Tibial nerve (tissue), 4 donors: ENCODE measurements around the gene TMEM168. TPM values are rescaled to one million over a fixed set of nuclear protein-coding genes. Genes with fewer than 3 reads are reported as not detected.
"Not testable (repeated sequence)": the region's sequence is repeated elsewhere in the genome, so short reads cannot be mapped to it uniquely, and the experiment has no call there.

Experiments
- DNase-seq, 2 donors: peaks; one replicate each; pipeline ENCODE4 v3.0.0-alpha.2; 2019; ENCODE audit warnings: low spot score in 2 of 2
- H3K27ac ChIP-seq, 4 donors: fragments of 200-600 bp; sonication (generic) in 3 of 4; one replicate each; pipeline ENCODE4 v1.5.1; 2017 to 2019; ENCODE audit warnings: mild to moderate bottlenecking in 1 of 4
- H3K27me3 ChIP-seq, 2 donors: fragments of 200-600 bp; sonication (generic) in 1 of 2; one replicate each; pipeline versions ENCODE4 v1.5.1 to v1.6.0; 2017 to 2019
- H3K36me3 ChIP-seq, 3 donors: fragments of 200-600 bp; sonication (generic); one replicate each; pipeline ENCODE4 v1.5.1; 2018 to 2019
- H3K4me1 ChIP-seq, 4 donors: fragments of 200-600 bp; sonication (generic) in 3 of 4; one replicate each; pipeline ENCODE4 v1.5.1; 2017 to 2019
- H3K4me3 ChIP-seq, 4 donors: fragments of 200-600 bp; sonication (generic) in 3 of 4; one replicate each; pipeline ENCODE4 v1.5.1; 2017 to 2019; ENCODE audit warnings: mild to moderate bottlenecking in 1 of 4, moderate library complexity in 1 of 4
- H3K9me3 ChIP-seq, 4 donors: fragments of 200-600 bp; sonication (generic) in 3 of 4; one replicate each; pipeline ENCODE4 v1.5.1; 2017 to 2019
- CTCF ChIP-seq, 5 experiments: fragments of 200-600 bp in 3 of 5; fragments of 450-650 bp in 2 of 5; sonication (generic) in 3 of 5; IDR thresholded peaks; one replicate each; pipeline ENCODE4 v1.5.1; 2016 to 2019; ENCODE audit warnings: antibody characterized with exemption in 5 of 5, mild to moderate bottlenecking in 3 of 5, moderate library complexity in 2 of 5
- EP300 ChIP-seq, 2 donors: sonication (generic); formaldehyde crosslinking; IDR thresholded peaks; one replicate each; pipeline ENCODE4 v1.6.1; 2017; ENCODE audit warnings: antibody characterized with exemption in 2 of 2, mild to moderate bottlenecking in 1 of 2
- POLR2A ChIP-seq, 2 donors: fragments of 450-650 bp; IDR thresholded peaks; one replicate each; pipeline ENCODE4 v1.6.1; 2017; ENCODE audit warnings: antibody characterized with exemption in 2 of 2, mild to moderate bottlenecking in 2 of 2, moderate library complexity in 2 of 2
- WGBS, 2 donors: methylation state at CpG; one replicate each; pipeline ENCODE4 v1.1.5; 2018; 5-methylcytosine and 5-hydroxymethylcytosine counted together
- total RNA-seq, 4 donors: library from RNA; depleted of rRNA; stranded (reverse); fragments of >200 nt; gene quantifications; one replicate each; pipeline ENCODE4 v1.1.0, GENCODE V29; 2016

TMEM168 gene
- total RNA-seq, 4 donors from 2014 or later: 15.6 to 30.6 (median 28.4) TPM

GRCh38 chr7:112735261-112735660, 54.9 kb downstream of the TMEM168 start:
- no peaks in the 10 kb centered on the region for H3K4me1 ChIP-seq
- H3K4me3 ChIP-seq: no peak overlapping the region
- no peaks in the 10 kb centered on the region for H3K36me3 ChIP-seq
- no peak for TF ChIP-seq CTCF (IDR thresholded peaks at IDR 0.05)
- no peak for TF ChIP-seq EP300 (IDR thresholded peaks at IDR 0.05)
- TF ChIP-seq POLR2A (IDR thresholded peaks at IDR 0.05): no peak
- no peaks in the 10 kb centered on the region for H3K27me3 ChIP-seq
- H3K27ac ChIP-seq: no peak overlapping the region
- no peak for DNase-seq
- WGBS, 2 donors: 70 to 100% methylated on average over 1 of the region's 1 CpG
- peaks cover 0 to 77% (median 13%) of the 10 kb centered on the region in 4 donors for H3K9me3 ChIP-seq

DNA sequence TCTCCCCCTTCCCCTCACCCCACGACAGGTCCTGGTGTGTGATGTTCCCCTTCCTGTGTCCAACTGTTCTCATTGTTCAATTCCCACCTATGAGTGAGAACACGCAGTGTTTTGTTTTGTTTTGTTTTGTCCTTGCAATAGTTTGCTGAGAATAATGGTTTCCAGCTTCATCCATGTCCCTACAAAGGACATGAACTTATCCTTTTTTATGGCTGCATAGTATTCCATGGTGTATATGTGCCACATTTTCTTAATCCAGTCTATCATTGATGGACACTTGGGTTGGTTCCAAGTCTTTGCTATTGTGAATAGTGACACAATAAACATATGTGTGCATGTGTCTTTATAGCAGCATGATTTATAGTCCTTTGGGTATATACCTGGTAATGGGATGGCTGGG, 58.9 kb downstream of the TMEM168 start:
- not testable (repeated sequence) for DNase-seq, H3K36me3 ChIP-seq, H3K4me3 ChIP-seq, H3K27ac ChIP-seq, H3K4me1 ChIP-seq, H3K27me3 ChIP-seq
- WGBS, 2 donors: 95 to 97% methylated on average over 2 of the region's 2 CpGs
- peaks cover 0 to 88% (median 25%) of the 10 kb centered on the region in 4 donors for H3K9me3 ChIP-seq

- H3K27ac ChIP-seq: no peak overlapping the region
- peaks cover 0 to 64% (median 18%) of the 10 kb centered on the region in 4 donors for H3K9me3 ChIP-seq
- no peak for TF ChIP-seq POLR2A (IDR thresholded peaks at IDR 0.05)
- no peak for TF ChIP-seq EP300 (IDR thresholded peaks at IDR 0.05)
- no peak for TF ChIP-seq CTCF (IDR thresholded peaks at IDR 0.05)
- H3K27me3 ChIP-seq: no peaks in the 10 kb centered on the region
- no peaks in the 10 kb centered on the region for H3K4me1 ChIP-seq
- 79 to 82% methylated on average over 3 of the region's 3 CpGs for WGBS, 2 donors
- H3K36me3 ChIP-seq: no peaks in the 10 kb centered on the region
- no peak for DNase-seq
- H3K4me3 ChIP-seq: no peak overlapping the region
Observed at GRCh38 chr7:112726076-112726475, 64.1 kb downstream of the TMEM168 start.

DNA sequence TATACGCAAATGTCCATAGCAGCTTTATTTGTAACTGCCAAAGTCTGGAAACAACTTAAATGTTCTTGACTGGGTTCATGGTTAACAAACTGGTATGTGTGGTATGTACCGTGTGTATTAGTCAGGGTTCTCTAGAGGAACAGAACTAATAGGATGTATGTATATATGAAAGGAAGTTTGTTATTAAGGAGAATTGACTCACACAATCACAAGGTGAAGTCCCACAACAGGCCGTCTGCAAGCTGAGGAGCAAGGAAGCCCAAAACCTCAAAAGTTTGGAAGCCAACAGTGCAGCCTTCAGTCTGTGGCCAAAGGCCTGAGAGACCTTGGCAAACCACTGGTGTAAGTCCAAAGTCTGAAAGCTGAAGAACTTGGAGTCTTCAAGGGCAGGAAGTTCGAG, 66.8 kb downstream of the TMEM168 start:
- Histone ChIP-seq H3K9me3 (peaks cover 0 to 48% (median 6%) of the 10 kb centered on the region in 4 donors), H3K4me3 (no peak overlapping the region), H3K36me3 (no peaks in the 10 kb centered on the region), H3K4me1 (no peaks in the 10 kb centered on the region), H3K27ac (no peak overlapping the region), H3K27me3 (no peaks in the 10 kb centered on the region)
- DNase-seq: no peak
- 75 to 80% methylated on average over 4 of the region's 4 CpGs for WGBS, 2 donors
- no peak for TF ChIP-seq POLR2A (IDR thresholded peaks at IDR 0.05)
- TF ChIP-seq CTCF (IDR thresholded peaks at IDR 0.05): no peak
- TF ChIP-seq EP300 (IDR thresholded peaks at IDR 0.05): no peak

DNA sequence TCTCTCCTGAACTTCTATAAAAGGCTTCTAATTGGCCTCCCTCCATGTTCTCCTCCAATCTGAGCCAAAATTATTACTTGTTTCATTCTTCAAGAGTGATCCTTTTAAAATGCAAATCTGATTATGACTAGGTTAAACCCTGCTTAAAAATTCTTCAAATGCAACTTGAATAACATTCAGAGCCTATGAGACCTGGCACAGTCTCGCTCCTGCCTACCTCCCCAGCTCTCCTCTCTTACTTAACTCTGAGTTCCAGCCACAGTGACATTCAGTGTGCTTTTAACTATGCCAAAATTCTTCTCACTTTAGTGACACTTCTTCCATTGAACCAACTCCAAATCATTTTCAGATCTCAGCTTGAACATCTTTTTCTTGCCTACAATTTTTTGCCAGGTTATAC, 68.8 kb downstream of the TMEM168 start:
- no peak for DNase-seq
- 65 to 79% methylated on average over 1 of the region's 1 CpG for WGBS, 2 donors
- Histone ChIP-seq H3K4me1 (no peaks in the 10 kb centered on the region), H3K27ac (no peak overlapping the region), H3K9me3 (peaks cover 0 to 44% (median 0%) of the 10 kb centered on the region in 4 donors), H3K36me3 (no peaks in the 10 kb centered on the region), H3K4me3 (no peak overlapping the region), H3K27me3 (no peaks in the 10 kb centered on the region)
- no peak for TF ChIP-seq CTCF (IDR thresholded peaks at IDR 0.05)
- TF ChIP-seq EP300 (IDR thresholded peaks at IDR 0.05): no peak
- no peak for TF ChIP-seq POLR2A (IDR thresholded peaks at IDR 0.05)

- DNase-seq: no peak
- WGBS, 2 donors: 93 to 94% methylated on average over 4 of the region's 4 CpGs
Observed at GRCh38 chr7:112715525-112715924, 74.7 kb downstream of the TMEM168 start.

More at GRCh38 chr7:112715525-112715924, 74.7 kb downstream of the TMEM168 start:
- Histone ChIP-seq H3K4me1 (no peaks in the 10 kb centered on the region), H3K27ac (no peak overlapping the region), H3K4me3 (no peak overlapping the region), H3K9me3 (peaks cover 0 to 20% (median 0%) of the 10 kb centered on the region in 4 donors), H3K27me3 (no peaks in the 10 kb centered on the region), H3K36me3 (no peaks in the 10 kb centered on the region)
- no peak for TF ChIP-seq POLR2A (IDR thresholded peaks at IDR 0.05)
- TF ChIP-seq CTCF (IDR thresholded peaks at IDR 0.05): no peak
- no peak for TF ChIP-seq EP300 (IDR thresholded peaks at IDR 0.05)
